Ishikawa (cell line): Measurements from ENCODE around the gene WDR38.
A peak's percentile ranks its signal among the peaks of the same experiment; 100 is the strongest.

Experiments
- CEBPB ChIP-seq: IDR thresholded peaks from 2 replicates; pipeline ENCODE4 v1.6.1; 2012
- CREB1 ChIP-seq: IDR thresholded peaks from 2 replicates; pipeline ENCODE4 v1.6.1; 2012; ENCODE audit warnings: low read depth
- EGR1 ChIP-seq: IDR thresholded peaks from 2 replicates; pipeline ENCODE4 v1.6.1; 2012
- EP300 ChIP-seq: IDR thresholded peaks from 2 replicates; pipeline ENCODE4 v1.6.1; 2012; ENCODE audit warnings: borderline replicate concordance
- FOXM1 ChIP-seq: IDR thresholded peaks from 2 replicates; pipeline ENCODE4 v1.6.1; 2012; ENCODE audit warnings: low read depth, borderline replicate concordance
- NFIC ChIP-seq: IDR thresholded peaks from 2 replicates; pipeline ENCODE4 v1.6.1; 2012
- RAD21 ChIP-seq: IDR thresholded peaks from 2 replicates; pipeline ENCODE4 v1.6.1; 2012; ENCODE audit warnings: low read depth
- REST ChIP-seq: IDR thresholded peaks from 2 replicates; pipeline ENCODE4 v1.6.1; 2012; ENCODE audit warnings: low read depth, mild to moderate bottlenecking
- TAF1 ChIP-seq: IDR thresholded peaks from 2 replicates; pipeline ENCODE4 v1.6.1; 2012; ENCODE audit warnings: low read depth, mild to moderate bottlenecking
- TCF12 ChIP-seq: IDR thresholded peaks from 2 replicates; pipeline ENCODE4 v1.6.1; 2012; ENCODE audit warnings: low read depth
- TEAD4 ChIP-seq: IDR thresholded peaks from 2 replicates; pipeline ENCODE4 v1.6.1; 2012
- USF1 ChIP-seq: IDR thresholded peaks from 2 replicates; pipeline ENCODE4 v1.6.1; 2012
- YY1 ChIP-seq: IDR thresholded peaks from 2 replicates; pipeline ENCODE4 v1.6.1; 2012; ENCODE audit warnings: low read depth
- ZBTB7A ChIP-seq: IDR thresholded peaks from 2 replicates; pipeline ENCODE4 v1.6.1; 2012; ENCODE audit warnings: low read depth
- TF ChIP-seq, protein P1 (sequence below): IDR thresholded peaks from 2 replicates; pipeline ENCODE4 v1.6.1; 2012

The WDR38 gene

GRCh38 chr9:124844291-124844690, 9.0 kb upstream of the WDR38 start:
- TF ChIP-seq, protein P1, sequence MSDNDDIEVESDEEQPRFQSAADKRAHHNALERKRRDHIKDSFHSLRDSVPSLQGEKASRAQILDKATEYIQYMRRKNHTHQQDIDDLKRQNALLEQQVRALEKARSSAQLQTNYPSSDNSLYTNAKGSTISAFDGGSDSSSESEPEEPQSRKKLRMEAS, result no peak
- TF ChIP-seq ZBTB7A, result no peak
- no peak for TF ChIP-seq NFIC
- TF ChIP-seq YY1, result no peak
- no peak for TF ChIP-seq REST
- no peak for TF ChIP-seq EGR1

- TF ChIP-seq REST (no peak), NFIC (no peak), FOXM1 (no peak), RAD21 (no peak), ZBTB7A (no peak)
- TF ChIP-seq, protein P1, result no peak
These were observed 6.3 kb upstream of the WDR38 start for GRCh38 chr9:124846969-124847368.

GRCh38 chr9:124849801-124850200, 3.5 kb upstream of the WDR38 start:
- TF ChIP-seq, protein P1, result no peak
- TF ChIP-seq TCF12, result no peak
- TF ChIP-seq NFIC, result peak; percentile 33; the same call in 1 of the 2 replicates

DNA sequence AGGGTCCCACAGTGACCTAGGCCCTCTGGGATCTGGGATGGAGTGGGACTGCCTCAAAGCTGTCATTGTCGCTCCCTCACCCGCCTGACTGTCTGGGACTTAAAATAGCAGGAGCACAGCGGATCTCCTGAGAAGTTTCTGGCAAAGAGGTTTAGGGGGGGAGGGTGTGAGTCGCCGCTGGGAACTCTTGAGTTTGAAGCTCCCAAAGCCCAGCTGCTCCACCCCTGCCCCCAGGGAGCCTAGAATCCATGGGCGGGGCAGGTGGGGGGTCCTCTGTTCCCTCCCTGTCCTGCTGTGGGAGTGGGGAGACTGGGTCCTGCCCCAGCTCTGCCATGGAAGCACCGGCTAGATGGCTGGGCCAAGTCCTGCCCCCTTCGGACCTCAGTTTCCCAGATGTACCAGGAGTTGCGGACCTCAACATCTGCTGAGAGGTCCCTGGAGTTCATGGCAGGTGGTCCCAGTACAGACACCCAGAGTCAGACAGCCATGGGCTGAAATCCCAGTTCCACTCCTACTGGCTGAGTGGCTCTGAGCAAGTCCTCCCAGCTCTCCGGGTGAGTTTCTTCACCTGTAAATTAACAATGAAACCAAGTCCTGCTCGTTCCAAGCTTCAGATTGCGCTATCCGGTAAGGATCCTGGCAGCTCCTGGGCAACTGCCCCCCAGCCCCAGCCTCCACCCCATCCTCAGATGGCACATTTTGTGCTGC, 985 bp upstream of the WDR38 start:
- TF ChIP-seq EGR1 (no peak), RAD21 (no peak), TCF12 (no peak), ZBTB7A (no peak)

DNA sequence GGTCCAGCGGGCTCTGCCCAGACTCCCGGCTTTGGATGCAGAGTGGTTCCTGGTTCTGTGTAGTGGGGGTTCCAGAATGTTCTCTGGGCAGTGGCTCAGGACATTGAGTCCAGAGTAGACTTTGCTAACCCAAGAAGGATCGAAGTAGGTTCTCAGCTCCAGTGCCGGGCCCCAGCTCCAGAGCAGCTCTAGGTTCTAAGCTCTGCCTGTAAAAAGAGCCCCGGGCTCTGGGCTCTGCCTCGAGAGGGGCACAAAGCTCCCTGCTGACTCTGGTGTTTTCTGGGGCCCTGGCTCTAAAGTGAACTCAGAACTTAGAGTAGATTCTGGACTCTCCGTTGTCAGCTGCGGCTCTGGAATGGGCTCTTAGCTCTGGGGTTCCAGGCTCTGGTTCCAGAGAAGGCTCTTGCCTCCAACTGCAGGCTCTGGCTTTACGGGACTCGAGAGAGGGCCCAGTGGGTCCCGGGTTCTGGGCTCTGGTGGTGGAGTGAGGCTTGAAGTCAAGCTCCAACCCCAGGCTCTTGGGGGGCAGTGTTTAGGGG, 414 bp downstream of the WDR38 start:
- TF ChIP-seq CREB1 (no peak), TCF12 (no peak)

DNA sequence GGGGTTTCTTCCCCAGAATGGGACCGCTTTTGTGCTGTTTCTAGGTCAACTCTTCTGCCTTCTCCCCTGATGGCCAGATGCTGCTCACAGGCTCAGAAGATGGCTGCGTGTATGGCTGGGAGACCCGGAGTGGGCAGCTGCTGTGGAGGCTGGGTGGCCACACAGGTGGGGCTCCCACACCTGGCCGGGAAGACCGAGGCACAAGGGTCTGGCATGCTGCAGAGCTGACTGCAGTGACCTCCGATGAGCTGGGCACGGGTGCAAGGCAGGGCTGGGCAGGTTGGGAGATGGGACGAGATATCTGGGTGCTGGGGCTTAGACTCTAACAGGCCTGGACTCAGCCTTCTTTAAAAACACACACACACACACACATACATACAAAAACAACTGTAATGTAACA, 901 bp downstream of the WDR38 start:
- TF ChIP-seq NFIC (no peak), FOXM1 (no peak), TCF12 (no peak), USF1 (no peak), CREB1 (no peak)

DNA sequence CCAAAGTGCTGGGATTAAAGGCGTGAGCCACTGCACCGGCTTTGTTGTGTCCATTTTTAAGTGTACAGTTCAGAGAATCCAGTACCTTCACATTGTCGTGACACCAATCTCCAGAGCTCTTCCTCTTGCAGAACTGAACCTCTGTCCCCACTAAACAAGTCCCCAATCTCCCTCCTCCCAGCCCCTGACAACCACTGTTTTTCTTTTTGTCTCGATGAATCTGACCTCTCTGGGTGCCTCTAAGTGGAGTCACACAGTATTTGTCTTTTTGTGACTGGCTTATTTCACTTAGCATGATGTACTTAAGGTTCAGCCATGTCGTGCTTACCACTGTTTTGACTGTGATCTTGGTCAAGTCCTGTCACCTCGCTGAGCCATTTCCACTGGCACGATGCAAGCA, 1.6 kb downstream of the WDR38 start:
- TF ChIP-seq EGR1 (no peak), RAD21 (no peak), NFIC (no peak), YY1 (no peak), REST (no peak), FOXM1 (no peak), TCF12 (no peak), CEBPB (no peak), USF1 (no peak), TAF1 (no peak), CREB1 (no peak), EP300 (no peak), ZBTB7A (no peak), TEAD4 (no peak)
- TF ChIP-seq, protein P1, result no peak
